GM19452 (cell line): ENCODE data around the gene SORCS1.
"Not testable (repeated sequence)": the region's sequence is repeated elsewhere in the genome, so short reads cannot be mapped to it uniquely, and the experiment has no call there.

ENCODE experiments used
- ATAC-seq: cut with Tn5 transposase; IDR thresholded peaks from one replicate; pipeline ENCODE4 v1.9.1; 2021; ENCODE audit not compliant: unreplicated experiment

Gene SORCS1

GRCh38 chr10:106952033-106952432 lies 212.5 kb downstream of the SORCS1 start:
- ATAC-seq, result no peak

GRCh38 chr10:106949680-106950478 lies 214.6 kb downstream of the SORCS1 start:
- no peak for ATAC-seq

- no peak for ATAC-seq
Observed at GRCh38 chr10:106947643-106948042, 216.9 kb downstream of the SORCS1 start.

GRCh38 chr10:106942035-106942662 lies 222.4 kb downstream of the SORCS1 start:
- no peak for ATAC-seq

GRCh38 chr10:106941297-106942034 lies 223.0 kb downstream of the SORCS1 start:
- ATAC-seq, result no peak

GRCh38 chr10:106938513-106938912 lies 226.0 kb downstream of the SORCS1 start:
- ATAC-seq, result no peak

GRCh38 chr10:106935978-106936451 lies 228.5 kb downstream of the SORCS1 start:
- peak; percentile 62 for ATAC-seq

GRCh38 chr10:106931853-106932249 lies 232.7 kb downstream of the SORCS1 start:
- ATAC-seq, result no peak

GRCh38 chr10:106931159-106931852 lies 233.2 kb downstream of the SORCS1 start:
- ATAC-seq, result peak; percentile 59

- no peak for ATAC-seq
Observed at GRCh38 chr10:106930751-106931150, 233.8 kb downstream of the SORCS1 start.

- ATAC-seq, result no peak
Observed at GRCh38 chr10:106929291-106929895, 235.1 kb downstream of the SORCS1 start.

- not testable (repeated sequence) for ATAC-seq
Observed at GRCh38 chr10:106928151-106928550, 236.4 kb downstream of the SORCS1 start.

- no peak for ATAC-seq
Observed at GRCh38 chr10:106925191-106925590, 239.3 kb downstream of the SORCS1 start.

GRCh38 chr10:106920538-106920937 lies 244.0 kb downstream of the SORCS1 start:
- no peak for ATAC-seq

- peak; percentile 85 for ATAC-seq
Observed at GRCh38 chr10:106919871-106920282, 244.6 kb downstream of the SORCS1 start.

- no peak for ATAC-seq
Observed at GRCh38 chr10:106917452-106918055, 247.0 kb downstream of the SORCS1 start.

GRCh38 chr10:106914016-106914415 lies 250.5 kb downstream of the SORCS1 start:
- ATAC-seq, result no peak

GRCh38 chr10:106913348-106913747 lies 251.2 kb downstream of the SORCS1 start:
- ATAC-seq, result no peak

GRCh38 chr10:106911096-106911495 lies 253.4 kb downstream of the SORCS1 start:
- no peak for ATAC-seq

GRCh38 chr10:106910666-106911065 lies 253.8 kb downstream of the SORCS1 start:
- ATAC-seq, result no peak
